GM21825 (cell line): ENCODE measurements around the gene HBG1.
"Not testable (repeated sequence)": the region's sequence is repeated elsewhere in the genome, so short reads cannot be mapped to it uniquely, and the experiment has no call there.

Source experiments
- ATAC-seq: cut with Tn5 transposase; IDR thresholded peaks from one replicate; pipeline ENCODE4 v1.9.1; 2021; ENCODE audit warnings: mild to moderate bottlenecking, moderate library complexity; ENCODE audit not compliant: unreplicated experiment

HBG1 gene

DNA sequence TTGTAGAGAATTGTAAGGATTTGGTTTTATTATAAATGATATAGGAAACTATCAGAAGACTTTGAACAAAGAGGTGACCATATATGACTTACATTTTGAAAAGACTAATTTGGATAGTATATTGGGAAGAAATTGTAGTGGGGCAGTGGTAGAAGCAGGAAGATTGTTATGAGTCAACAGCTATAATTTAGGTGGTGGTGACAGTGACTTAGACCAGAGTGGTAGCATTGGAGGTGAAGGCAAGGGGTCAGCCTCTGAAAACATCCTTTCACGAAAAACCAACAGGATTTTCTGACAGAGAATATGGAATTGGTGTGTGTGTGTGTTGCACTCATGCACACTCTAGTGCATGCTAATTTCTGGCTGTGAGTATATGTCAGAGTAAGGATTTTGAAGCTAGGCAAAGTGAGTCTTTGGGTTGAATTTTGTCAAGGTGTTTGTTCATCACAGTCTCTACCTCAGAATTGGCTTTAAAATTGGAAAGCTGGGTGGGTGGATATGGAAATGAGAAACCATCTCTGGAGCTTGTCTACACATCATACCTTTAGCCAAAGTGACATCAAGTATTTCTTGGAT lies 28.2 kb upstream of the HBG1 start:
- no peak for ATAC-seq

DNA sequence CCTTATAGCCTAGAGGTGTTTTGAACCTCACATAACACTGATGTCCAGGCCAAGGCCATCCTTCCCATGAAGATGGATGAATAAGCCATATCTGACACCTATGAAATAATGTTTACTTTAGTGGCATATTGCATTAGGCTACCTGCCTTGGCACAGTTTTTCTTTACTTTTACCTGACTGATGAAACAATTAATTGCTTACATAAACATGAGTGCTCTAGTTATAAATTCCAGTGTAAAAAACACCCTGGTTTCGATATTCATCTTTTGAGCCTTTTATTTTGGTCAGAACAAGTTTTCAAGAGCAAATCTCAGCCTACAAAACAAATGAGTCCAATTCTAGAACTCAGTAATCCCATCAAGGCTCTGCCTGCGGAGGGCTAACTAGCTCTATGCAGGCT lies 27.0 kb upstream of the HBG1 start:
- no peak for ATAC-seq

- no peak for ATAC-seq
These were observed 25.9 kb upstream of the HBG1 start for GRCh38 chr11:5275369-5276110.

DNA sequence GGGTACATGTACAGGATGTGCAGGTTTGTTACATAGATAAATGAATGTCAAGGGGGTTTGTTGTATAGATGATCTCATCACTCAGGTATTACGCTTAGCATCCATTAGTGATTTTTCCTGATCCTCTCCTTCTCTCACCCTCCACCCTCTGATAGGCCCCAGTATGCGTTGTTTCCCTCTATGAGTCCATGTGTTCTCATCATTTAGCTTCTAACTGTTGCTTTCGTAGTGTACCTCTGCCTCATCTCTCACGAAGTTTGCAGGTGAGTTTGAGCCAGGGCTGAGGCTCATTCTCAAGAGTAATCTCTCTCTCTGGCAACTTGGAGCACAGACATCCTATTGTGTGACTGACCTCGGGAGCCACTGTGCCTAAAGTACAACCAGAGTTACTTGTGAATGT lies 24.7 kb upstream of the HBG1 start:
- ATAC-seq = no peak

- ATAC-seq = no peak
These were observed 22.8 kb upstream of the HBG1 start for GRCh38 chr11:5272395-5273017.

- ATAC-seq = no peak
These were observed 20.1 kb upstream of the HBG1 start, which contains the start of gene HBE1 for GRCh38 chr11:5269715-5270147. HBE1 (minus strand) TSS chr11:5269945; CDS start chr11:5269890, 55 bp downstream.

- no peak for ATAC-seq
These were observed 17.4 kb upstream of the HBG1 start for GRCh38 chr11:5267033-5267563.

- no peak for ATAC-seq
These were observed 17.0 kb upstream of the HBG1 start for GRCh38 chr11:5266609-5267008.

DNA sequence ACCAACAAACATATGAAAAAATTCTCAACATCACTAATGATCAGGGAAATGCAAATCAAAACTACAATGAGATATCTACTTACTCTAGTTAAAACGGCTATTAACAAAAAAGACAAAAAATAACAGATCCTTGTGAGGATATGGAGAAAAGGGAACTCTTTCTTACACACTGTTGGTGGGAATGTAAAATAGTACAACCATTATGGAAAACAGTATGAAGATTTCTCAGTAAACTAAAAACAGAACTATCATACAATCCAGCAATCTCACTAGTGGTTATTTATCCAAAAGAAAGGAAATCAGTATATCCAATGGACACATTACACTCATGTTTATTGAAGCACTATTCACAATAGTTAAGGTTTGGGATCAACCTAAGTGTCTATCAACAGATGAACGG lies 16.2 kb upstream of the HBG1 start:
- ATAC-seq = no peak

DNA sequence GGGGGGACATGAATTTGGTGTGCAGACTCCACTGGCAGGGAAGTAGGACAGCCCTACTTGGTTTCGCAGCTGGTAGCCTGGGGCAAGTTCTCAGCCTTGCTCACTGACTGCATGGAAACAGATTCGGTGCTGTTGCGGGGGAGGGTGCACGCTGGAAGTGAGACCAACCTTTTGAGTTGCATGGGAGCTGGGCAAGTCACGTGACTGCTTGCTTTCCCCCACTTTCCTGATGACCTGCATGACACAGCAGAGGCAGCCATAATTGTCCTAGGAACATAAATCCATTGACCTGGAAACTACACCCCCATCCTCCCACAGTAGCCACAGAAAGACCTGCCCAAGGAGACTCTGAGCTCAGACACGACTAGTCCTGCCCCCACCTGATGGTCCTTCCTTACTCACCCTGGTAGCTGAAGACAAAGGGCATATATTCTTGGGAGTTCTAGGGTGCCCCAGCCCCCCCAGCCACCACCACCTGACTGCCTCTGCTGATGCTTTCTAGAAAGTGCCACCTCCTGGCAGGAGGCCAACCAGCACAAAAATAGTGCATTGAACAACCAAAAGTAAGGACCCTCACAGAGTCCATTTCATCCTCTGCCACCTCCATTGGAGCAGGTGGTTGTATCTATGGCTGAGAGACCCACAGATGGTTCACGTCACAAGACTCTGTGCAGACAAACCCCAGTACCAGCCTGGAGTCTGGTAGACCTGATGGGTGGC lies 9.0 kb upstream of the HBG1 start:
- no peak for ATAC-seq

DNA sequence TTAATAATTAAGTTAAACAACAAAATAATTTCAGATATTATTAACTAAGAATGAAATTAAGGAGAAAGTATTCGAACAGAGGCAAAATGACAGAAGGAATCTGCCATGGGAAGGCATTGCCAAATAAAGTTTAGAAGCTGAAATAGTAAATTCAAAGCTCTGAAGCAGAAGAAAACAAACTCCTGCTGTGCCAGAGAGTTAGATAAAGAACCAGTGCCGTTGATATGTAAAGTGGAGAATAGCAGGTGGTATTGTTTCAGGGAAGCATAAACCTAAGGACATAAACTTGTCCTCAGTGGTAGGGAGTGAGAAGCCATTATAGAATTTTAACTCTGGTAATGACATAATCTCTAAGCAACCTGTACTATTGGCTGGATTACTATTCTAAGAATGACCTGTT lies 7.6 kb upstream of the HBG1 start:
- ATAC-seq = no peak

DNA sequence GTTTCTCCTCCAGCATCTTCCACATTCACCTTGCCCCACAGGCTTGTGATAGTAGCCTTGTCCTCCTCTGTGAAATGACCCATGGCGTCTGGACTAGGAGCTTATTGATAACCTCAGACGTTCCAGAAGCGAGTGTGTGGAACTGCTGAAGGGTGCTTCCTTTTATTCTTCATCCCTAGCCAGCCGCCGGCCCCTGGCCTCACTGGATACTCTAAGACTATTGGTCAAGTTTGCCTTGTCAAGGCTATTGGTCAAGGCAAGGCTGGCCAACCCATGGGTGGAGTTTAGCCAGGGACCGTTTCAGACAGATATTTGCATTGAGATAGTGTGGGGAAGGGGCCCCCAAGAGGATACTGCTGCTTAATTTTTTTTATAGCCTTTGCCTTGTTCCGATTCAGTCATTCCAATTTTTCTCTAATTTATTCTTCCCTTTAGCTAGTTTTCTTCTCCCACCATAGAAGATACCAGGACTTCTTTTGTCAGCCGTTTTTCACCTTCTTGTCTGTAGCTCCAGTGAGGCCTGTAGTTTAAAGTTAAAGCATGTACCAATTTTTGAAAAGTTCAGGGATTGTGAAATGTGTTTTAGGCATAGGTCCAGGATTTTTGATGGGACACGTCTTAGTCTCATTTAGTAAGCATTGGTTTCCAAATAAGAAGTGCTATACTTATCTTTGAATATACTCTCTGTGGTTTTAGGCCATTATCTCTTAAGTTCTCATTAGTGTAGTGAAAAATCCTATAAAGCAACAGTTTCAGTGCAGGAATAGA lies 5.2 kb upstream of the HBG1 start, which contains the start of gene HBG2:
Gene HBG2 (minus strand): TSS at position 136 of the 768 bp plus-strand sequence. CDS start 53 bp downstream, at position 83.
- ATAC-seq = not testable (repeated sequence)

GRCh38 chr11:5254023-5254422 lies 4.4 kb upstream of the HBG1 start:
- not testable (repeated sequence) for ATAC-seq

DNA sequence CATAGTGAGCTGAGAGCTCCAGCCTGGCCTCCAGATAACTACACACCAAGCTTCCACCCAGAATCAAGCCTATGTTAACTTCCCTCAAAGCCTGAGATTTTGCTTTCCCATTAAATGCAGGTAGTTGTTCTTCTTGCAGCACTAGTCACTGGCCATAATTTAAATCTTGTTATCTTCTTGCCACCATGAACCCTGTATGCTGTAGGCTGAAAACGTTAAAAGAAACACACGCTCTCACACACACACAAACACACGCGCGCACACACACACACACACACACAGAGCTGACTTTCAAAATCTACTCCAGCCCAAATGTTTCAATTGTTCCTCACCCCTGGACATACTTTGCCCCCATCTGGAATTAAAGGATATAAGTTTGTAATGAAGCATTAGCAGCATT lies 3.8 kb upstream of the HBG1 start:
- not testable (repeated sequence) for ATAC-seq

GRCh38 chr11:5252919-5253265 lies 3.2 kb upstream of the HBG1 start:
- ATAC-seq = no peak

- no peak for ATAC-seq
These were observed 2.7 kb upstream of the HBG1 start for GRCh38 chr11:5252192-5252918.

GRCh38 chr11:5251746-5252145 lies 2.1 kb upstream of the HBG1 start:
- ATAC-seq = no peak

DNA sequence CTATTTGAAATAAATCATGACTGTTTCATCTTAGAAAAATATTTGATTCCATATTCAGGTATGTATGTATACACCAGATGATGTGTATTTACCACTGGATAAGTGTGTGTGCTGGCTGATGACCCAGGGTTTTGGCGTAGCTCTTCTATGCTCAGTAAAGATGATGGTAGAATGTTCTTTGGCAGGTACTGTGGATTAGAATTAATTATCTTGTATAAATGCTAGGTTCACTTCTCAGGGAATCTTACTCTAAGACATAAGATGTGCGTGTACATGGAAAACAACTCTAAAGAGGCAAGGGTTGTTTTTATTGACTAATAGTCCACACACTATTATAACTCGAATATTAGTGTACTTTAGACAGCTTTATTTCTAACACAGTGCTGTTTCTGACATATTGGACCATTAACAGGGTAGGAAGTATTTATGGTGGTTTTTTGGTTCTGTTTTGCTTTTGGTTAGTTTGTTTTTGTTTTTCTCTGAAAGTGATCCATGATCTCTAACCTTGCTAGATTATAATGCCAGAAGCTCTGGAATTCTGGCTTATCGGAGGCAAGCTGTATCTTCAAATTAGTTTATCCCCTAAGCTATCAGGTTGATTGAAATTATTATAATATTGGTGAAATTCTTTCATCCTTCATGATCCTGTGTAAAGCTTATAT lies 1.0 kb upstream of the HBG1 start:
- ATAC-seq = no peak

GRCh38 chr11:5248498-5248897 lies 1.2 kb downstream of the HBG1 start:
- ATAC-seq = not testable (repeated sequence)
